H9 (cell line): ENCODE results near the gene SFXN5. TPM values are rescaled to one million over a fixed set of nuclear protein-coding genes. Genes with fewer than 3 reads are reported as not detected.

Experiments
- DNase-seq: peaks from one replicate; pipeline ENCODE4 v3.0.0-alpha.2; 2017
- H2AFZ ChIP-seq: one replicate; pipeline ENCODE4 v1.6.1; 2013; ENCODE audit warnings: mild to moderate bottlenecking, low read length, control low read depth, moderate library complexity
- H2AK5ac ChIP-seq: 2 replicates; pipeline ENCODE4 v1.6.1; 2013; ENCODE audit warnings: low read length, control low read depth, mixed read lengths; ENCODE audit not compliant: insufficient read length
- H2BK120ac ChIP-seq: one replicate; pipeline ENCODE4 v1.6.1; 2013; ENCODE audit warnings: low read depth, mild to moderate bottlenecking, low read length, control low read depth, inconsistent platforms; ENCODE audit not compliant: poor library complexity, severe bottlenecking
- H2BK12ac ChIP-seq: 2 replicates; pipeline ENCODE4 v1.6.1; 2013; ENCODE audit warnings: low read length, control low read depth, mixed read lengths, low read depth; ENCODE audit not compliant: insufficient read length
- H2BK15ac ChIP-seq: 2 replicates; pipeline ENCODE4 v1.6.1; 2013; ENCODE audit warnings: low read depth, low read length, control low read depth
- H2BK20ac ChIP-seq: one replicate; pipeline ENCODE4 v1.6.1; 2013; ENCODE audit warnings: low read depth, mild to moderate bottlenecking, low read length, control low read depth, inconsistent platforms; ENCODE audit not compliant: poor library complexity, severe bottlenecking
- H2BK5ac ChIP-seq: 2 replicates; pipeline ENCODE4 v1.6.1; 2013; ENCODE audit warnings: low read length, control low read depth, mixed read lengths; ENCODE audit not compliant: insufficient read length
- H3K14ac ChIP-seq: 2 replicates; pipeline ENCODE4 v1.6.1; 2013; ENCODE audit warnings: low read length, control low read depth; ENCODE audit not compliant: insufficient read depth
- H3K18ac ChIP-seq: 2 replicates; pipeline ENCODE4 v1.6.1; 2013; ENCODE audit warnings: low read depth, mild to moderate bottlenecking, mixed read lengths, low read length, control low read depth; ENCODE audit not compliant: insufficient read length
- H3K23ac ChIP-seq: 2 replicates; pipeline ENCODE4 v1.6.1; 2013; ENCODE audit warnings: low read length, control low read depth, mixed read lengths, low read depth; ENCODE audit not compliant: insufficient read length
- H3K23me2 ChIP-seq: 2 replicates; pipeline ENCODE4 v1.6.1; 2013; ENCODE audit warnings: low read depth, mild to moderate bottlenecking, mixed read lengths, low read length, control low read depth; ENCODE audit not compliant: insufficient read length, poor library complexity, severe bottlenecking
- H3K27ac ChIP-seq: 2 replicates; pipeline ENCODE4 v1.5.1; 2013; ENCODE audit warnings: low read length, control low read depth, mixed read lengths, low read depth; ENCODE audit not compliant: insufficient read length
- H3K27me3 ChIP-seq: 2 replicates; pipeline ENCODE4 v1.6.1; 2013; ENCODE audit warnings: low read length, control low read depth, inconsistent platforms; ENCODE audit not compliant: insufficient read depth
- H3K4ac ChIP-seq: 2 replicates; pipeline ENCODE4 v1.6.1; 2013; ENCODE audit warnings: low read depth, mild to moderate bottlenecking, control low read depth, inconsistent platforms, low read length, moderate library complexity
- H3K4me1 ChIP-seq: 2 replicates; pipeline ENCODE4 v1.6.1; 2013; ENCODE audit warnings: low read length, control low read depth, inconsistent platforms; ENCODE audit not compliant: insufficient read depth
- H3K4me2 ChIP-seq: 2 replicates; pipeline ENCODE4 v1.6.1; 2013; ENCODE audit warnings: low read length, control low read depth, mixed read lengths; ENCODE audit not compliant: insufficient read length, insufficient read depth
- H3K56ac ChIP-seq: 2 replicates; pipeline ENCODE4 v1.6.1; 2013; ENCODE audit warnings: low read depth, mild to moderate bottlenecking, mixed read lengths, low read length, control low read depth; ENCODE audit not compliant: insufficient read length
- H3K79me1 ChIP-seq: 2 replicates; pipeline ENCODE4 v1.6.1; 2013; ENCODE audit warnings: low read depth, mild to moderate bottlenecking, moderate library complexity, low read length, control low read depth, inconsistent platforms; ENCODE audit not compliant: insufficient read depth, poor library complexity, severe bottlenecking
- H3K79me2 ChIP-seq: 2 replicates; pipeline ENCODE4 v1.6.1; 2013; ENCODE audit warnings: low read length, control low read depth, inconsistent platforms; ENCODE audit not compliant: insufficient read depth
- H3K9ac ChIP-seq: 2 replicates; pipeline ENCODE4 v1.6.1; 2013; ENCODE audit warnings: low read length, control low read depth, mixed read lengths; ENCODE audit not compliant: insufficient read length; ENCODE audit errors: extremely low read depth
- H3K9me3 ChIP-seq: one replicate; pipeline ENCODE4 v1.6.1; 2013; ENCODE audit warnings: low read depth, low read length, inconsistent platforms; ENCODE audit not compliant: control insufficient read depth
- H3T11ph ChIP-seq: one replicate; pipeline ENCODE4 v1.6.1; 2013; ENCODE audit warnings: mild to moderate bottlenecking, low read length, control low read depth, inconsistent platforms
- H4K20me1 ChIP-seq: one replicate; pipeline ENCODE4 v1.6.1; 2013; ENCODE audit not compliant: control insufficient read depth, insufficient read length, insufficient read depth
- H4K5ac ChIP-seq: 2 replicates; pipeline ENCODE4 v1.6.1; 2013; ENCODE audit warnings: low read depth, mild to moderate bottlenecking, mixed read lengths, low read length, control low read depth; ENCODE audit not compliant: insufficient read length
- H4K8ac ChIP-seq: replicated peaks from 2 replicates; pipeline ENCODE4 v1.6.1; 2013; ENCODE audit warnings: low read length, control low read depth, mixed read lengths, low read depth; ENCODE audit not compliant: insufficient read length
- H4K91ac ChIP-seq: 2 replicates; pipeline ENCODE4 v1.6.1; 2013; ENCODE audit warnings: low read depth, mild to moderate bottlenecking, moderate library complexity, mixed read lengths, low read length, control low read depth; ENCODE audit not compliant: insufficient read length
- H3K27ac Mint-ChIP-seq, 3 experiments: 2 replicates in 2 of 3; 3 replicates in 1 of 3; pipeline ENCODE4 v1.8.0; 2020 to 2021; ENCODE audit warnings: mixed read lengths in 3 of 3, mild to moderate bottlenecking in 1 of 3, moderate library complexity in 1 of 3
- H3K27me3 Mint-ChIP-seq: 2 replicates; pipeline ENCODE4 v1.8.0; 2021; ENCODE audit warnings: low read depth, mild to moderate bottlenecking, moderate library complexity, mixed read lengths
- H3K36me3 Mint-ChIP-seq, 3 experiments: 2 replicates in 2 of 3; 3 replicates in 1 of 3; pipeline ENCODE4 v1.8.0; 2020 to 2021; ENCODE audit warnings: low read depth in 3 of 3, mixed read lengths in 3 of 3; ENCODE audit not compliant: insufficient read depth in 1 of 3
- H3K4me1 Mint-ChIP-seq, 2 experiments: 2 replicates each; pipeline ENCODE4 v1.8.0; 2020; ENCODE audit warnings: mixed read lengths in 2 of 2
- H3K4me3 Mint-ChIP-seq, 2 experiments: 2 replicates in 1 of 2; 3 replicates in 1 of 2; pipeline ENCODE4 v1.8.0; 2020 to 2021; ENCODE audit warnings: mild to moderate bottlenecking in 2 of 2, mixed read lengths in 2 of 2, moderate library complexity in 1 of 2
- H3K9me3 Mint-ChIP-seq, 2 experiments: 2 replicates in 1 of 2; 3 replicates in 1 of 2; pipeline ENCODE4 v1.8.0; 2020; ENCODE audit warnings: mild to moderate bottlenecking in 2 of 2, mixed read lengths in 2 of 2, moderate library complexity in 1 of 2
- CTCF ChIP-seq: fragments of 200-600 bp; sonication (generic); conservative IDR thresholded peaks from 3 replicates; pipeline ENCODE4 v1.8.0; 2021; ENCODE audit warnings: antibody characterized with exemption, mild to moderate bottlenecking
- WGBS: extraction: QIAGEN DNeasy Blood & Tissue Kit; methylation state at CpG from one replicate; pipeline ENCODE4 v1.1.7; 2013; ENCODE audit warnings: missing lambda C conversion rate, low lambda C conversion rate, mixed read lengths; ENCODE audit not compliant: insufficient read length; ENCODE audit errors: extremely low coverage; 5-methylcytosine and 5-hydroxymethylcytosine counted together
- total RNA-seq: library from RNA; stranded (reverse); gene quantifications from 2 replicates; pipeline ENCODE4 v1.2.1, GENCODE V29; 2021

SFXN5 gene
- total RNA-seq, 1 experiment from 2014 or later: 30.9 TPM

- Histone ChIP-seq H4K20me1 (no peaks in the 10 kb centered on the region), H3K4ac (no peak overlapping the region), H4K91ac (no peak overlapping the region), H3K56ac (no peak overlapping the region), H3K4me2 (no peak overlapping the region), H3K14ac (no peak overlapping the region; the same call in 1 of the 2 replicates), H4K8ac (no peak overlapping the region), H3K9ac (no peak overlapping the region), H2BK20ac (no peak overlapping the region), H3K79me2 (no peaks in the 10 kb centered on the region), H3K9me3 (no peaks in the 10 kb centered on the region), H3K79me1 (no peaks in the 10 kb centered on the region), H2BK15ac (no peak overlapping the region), H3K4me1 (peaks cover 14% of the 10 kb centered on the region; the same call in 1 of the 2 replicates), H2BK120ac (no peak overlapping the region), H3K27me3 (no peaks in the 10 kb centered on the region), H4K5ac (no peak overlapping the region), H2BK12ac (no peak overlapping the region), H2AFZ (no peak overlapping the region), H3K18ac (no peak overlapping the region), H2AK5ac (no peak overlapping the region), H2BK5ac (no peak overlapping the region), H3K23ac (no peak overlapping the region), H3T11ph (no peak overlapping the region), H3K23me2 (no peaks in the 10 kb centered on the region), H3K27ac (no peak overlapping the region)
- Mint-ChIP-seq H3K36me3 (peaks cover 9 to 16% (median 13%) of the 10 kb centered on the region in 3 experiments; a peak in 5 of 7 replicates), H3K4me3 (no peak overlapping the region), H3K9me3 (no peaks in the 10 kb centered on the region), H3K4me1 (peaks cover 49 to 53% of the 10 kb centered on the region in 2 experiments), H3K27ac (no peak overlapping the region), H3K27me3 (peaks cover 12% of the 10 kb centered on the region)
- WGBS: no CpG with 5 or more reads among the region's 8 CpGs
- TF ChIP-seq CTCF: no peak
- DNase-seq: no peak
Observed at GRCh38 chr2:72961853-72962468, 109.6 kb downstream of the SFXN5 start.
